ENCODE results near the gene SMARCB1. TPM values are rescaled to one million over a fixed set of nuclear protein-coding genes. Genes with fewer than 3 reads are reported as not detected.

Gene SMARCB1
- total and polyA plus RNA-seq, 2 donors (not counting 1 experiment from before 2014, with no cell fraction given), result 179 to 190 TPM

DNA sequence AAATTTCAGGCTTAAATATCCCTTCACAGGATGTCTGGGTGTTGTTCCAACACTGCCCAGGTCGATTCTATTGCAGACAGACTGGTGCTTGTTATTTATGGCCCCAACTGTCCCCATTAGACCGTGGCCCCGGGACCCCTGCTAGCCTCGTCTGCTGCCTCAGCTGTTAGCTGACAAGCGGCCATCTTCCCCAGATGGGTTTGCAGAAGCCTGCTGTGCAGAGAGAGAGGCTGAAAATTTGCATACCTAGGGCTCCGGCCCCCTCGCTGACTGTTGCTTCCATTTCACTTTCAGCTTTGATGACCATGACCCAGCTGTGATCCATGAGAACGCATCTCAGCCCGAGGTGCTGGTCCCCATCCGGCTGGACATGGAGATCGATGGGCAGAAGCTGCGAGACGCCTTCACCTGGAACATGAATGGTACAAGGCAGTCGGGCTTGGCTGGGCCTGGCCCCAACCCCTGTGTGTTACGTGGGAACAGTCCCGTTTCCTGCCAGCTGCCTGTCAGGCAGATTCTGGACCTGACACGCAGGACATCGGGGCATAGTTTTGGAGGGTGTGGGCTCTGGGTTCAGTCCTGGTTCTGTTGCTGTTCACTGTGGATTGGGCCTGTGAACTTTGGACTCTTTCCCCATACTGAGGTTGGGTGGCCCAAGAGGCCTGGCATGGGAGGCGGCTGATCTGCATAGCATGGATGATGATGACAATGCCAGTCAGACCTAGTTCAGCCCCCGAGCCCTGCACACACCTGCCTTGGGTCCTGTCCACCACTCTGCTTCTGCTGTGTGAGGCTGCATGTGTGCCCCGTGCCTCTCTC, 16.4 kb downstream of the SMARCB1 start:
- Histone ChIP-seq H3K4me1 (ENCODE audit: control insufficient read depth in 2 of 2, insufficient read depth in 2 of 2, low read length in 2 of 2) (peaks cover 77 to 90% of the 10 kb centered on the region in 2 donors), H3K9ac (ENCODE audit: low read length) (peak overlapping the region; percentile 51), H3K9me3 (ENCODE audit: control extremely low read depth in 1 of 3, control insufficient read depth in 2 of 3, insufficient read depth in 1 of 3, low read length in 2 of 3) (no peaks in the 10 kb centered on the region), H3K27ac (ENCODE audit: low read length in 2 of 2) (peak overlapping the region; percentile 92 to 93), H2AFZ (ENCODE audit: insufficient read depth, low read depth, low read length, poor library complexity, severe bottlenecking) (no peak overlapping the region), H3K4me3 (ENCODE audit: control extremely low read depth in 1 of 5, extremely low read depth in 1 of 5, insufficient read depth in 1 of 5, low read depth in 2 of 5, low read length in 4 of 5) (peak overlapping the region in 4 of 5 experiments; percentile 37 to 52 (median 40)), H3K36me3 (replicated peaks in 1 of 2; ENCODE audit: control extremely low read depth in 1 of 2, control insufficient read depth in 1 of 2, extremely low read depth in 1 of 2, insufficient read depth in 2 of 2, low read length in 1 of 2) (peaks cover 7 to 56% of the 10 kb centered on the region in 2 experiments), H4K20me1 (ENCODE audit: control insufficient read depth, insufficient read depth, low read length, poor library complexity, severe bottlenecking) (no peaks in the 10 kb centered on the region), H3K4me2 (replicated peaks; ENCODE audit: low read depth, low read length, poor library complexity, severe bottlenecking) (peak overlapping the region; percentile 61), H3K79me2 (ENCODE audit: control insufficient read depth, insufficient read depth, low read length) (peaks cover 56% of the 10 kb centered on the region), H3K27me3 (replicated peaks in 1 of 4; ENCODE audit: control extremely low read depth in 1 of 4, control insufficient read depth in 3 of 4, insufficient read depth in 4 of 4, low read length in 3 of 4) (no peaks in the 10 kb centered on the region)
- no peaks in the 10 kb centered on the region for H3K27me3 Mint-ChIP-seq
- 69% methylated on average over 20 of the region's 21 CpGs for WGBS (ENCODE audit: insufficient coverage)
- intact Hi-C loops (cut with micrococcal nuclease), result loop anchor here (10.0 kb wide), 1 partner anchor 752 kb away; the partner anchor contains the start of genes GUCD1 and SNRPD3
- H3K27ac Mint-ChIP-seq, result peak overlapping the region; percentile 96
- TF ChIP-seq, protein P1, sequence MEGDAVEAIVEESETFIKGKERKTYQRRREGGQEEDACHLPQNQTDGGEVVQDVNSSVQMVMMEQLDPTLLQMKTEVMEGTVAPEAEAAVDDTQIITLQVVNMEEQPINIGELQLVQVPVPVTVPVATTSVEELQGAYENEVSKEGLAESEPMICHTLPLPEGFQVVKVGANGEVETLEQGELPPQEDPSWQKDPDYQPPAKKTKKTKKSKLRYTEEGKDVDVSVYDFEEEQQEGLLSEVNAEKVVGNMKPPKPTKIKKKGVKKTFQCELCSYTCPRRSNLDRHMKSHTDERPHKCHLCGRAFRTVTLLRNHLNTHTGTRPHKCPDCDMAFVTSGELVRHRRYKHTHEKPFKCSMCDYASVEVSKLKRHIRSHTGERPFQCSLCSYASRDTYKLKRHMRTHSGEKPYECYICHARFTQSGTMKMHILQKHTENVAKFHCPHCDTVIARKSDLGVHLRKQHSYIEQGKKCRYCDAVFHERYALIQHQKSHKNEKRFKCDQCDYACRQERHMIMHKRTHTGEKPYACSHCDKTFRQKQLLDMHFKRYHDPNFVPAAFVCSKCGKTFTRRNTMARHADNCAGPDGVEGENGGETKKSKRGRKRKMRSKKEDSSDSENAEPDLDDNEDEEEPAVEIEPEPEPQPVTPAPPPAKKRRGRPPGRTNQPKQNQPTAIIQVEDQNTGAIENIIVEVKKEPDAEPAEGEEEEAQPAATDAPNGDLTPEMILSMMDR (IDR thresholded peaks at IDR 0.05), result no peak
- TF ChIP-seq EZH2 (IDR thresholded peaks at IDR 0.05; ENCODE audit: borderline replicate concordance, insufficient read depth, low read depth, low read length, poor library complexity, severe bottlenecking), result no peak
- ATAC-seq (ENCODE audit: low read depth) (no peak), DNase-seq (peak; percentile 43)
- CTCF ChIA-PET, result interaction anchor here (1.0 to 1.2 kb wide), 2 partner anchors 32 to 45 kb away, joined by 3 read pairs; no protein-coding TSS in a partner anchor
- POLR2A ChIA-PET, result interaction anchor here (0.6 to 1.2 kb wide), 4 partner anchors 23 to 45 kb away, joined by 3 to 4 read pairs (median 3); no protein-coding TSS in a partner anchor
- H3K4me1 Mint-ChIP-seq, result peaks cover 79% of the 10 kb centered on the region
- no peaks in the 10 kb centered on the region for H3K9me3 Mint-ChIP-seq (ENCODE audit: insufficient read depth)
- peak overlapping the region; percentile 81 for H3K4me3 Mint-ChIP-seq
